Breast epithelium (tissue), 3 donors: ENCODE data around the gene GRIN1.

Source experiments
- POLR2A ChIP-seq: fragments of 450-650 bp; IDR thresholded peaks from one replicate; pipeline ENCODE4 v1.6.1; 2016; ENCODE audit warnings: antibody characterized with exemption, mild to moderate bottlenecking, moderate library complexity
- POLR2AphosphoS5 ChIP-seq, 3 donors: sonication (generic); formaldehyde crosslinking; IDR thresholded peaks; one replicate each; pipeline ENCODE4 v1.6.1; 2017; ENCODE audit warnings: antibody characterized with exemption in 3 of 3
- TF ChIP-seq, protein P1 (sequence below), 3 donors: fragments of 450-650 bp; IDR thresholded peaks; one replicate each; pipeline ENCODE4 v1.5.1; 2016 to 2017; ENCODE audit warnings: antibody characterized with exemption in 3 of 3, mild to moderate bottlenecking in 3 of 3, moderate library complexity in 3 of 3

DNA sequence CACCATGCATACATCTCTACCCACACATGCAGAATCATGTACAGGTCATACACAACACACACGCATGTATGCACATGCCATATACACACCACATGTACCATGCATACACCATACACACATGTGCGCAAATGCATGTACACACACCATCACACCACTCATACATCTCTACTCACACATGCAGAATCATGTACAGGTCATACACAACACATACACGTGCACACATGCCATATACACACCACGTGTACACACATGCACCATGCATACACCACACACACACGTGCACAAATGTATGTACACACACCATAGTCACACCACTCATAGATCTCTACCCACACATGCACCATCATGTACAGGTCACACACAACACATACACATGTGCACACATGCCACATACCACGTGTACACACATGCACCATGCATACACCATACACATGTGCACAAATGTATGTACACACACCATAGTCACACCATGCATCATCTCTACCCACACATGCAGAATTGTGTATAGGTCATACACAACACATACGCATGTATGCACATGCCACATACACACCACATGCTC is 14.0 kb downstream of the GRIN1 start:
- TF ChIP-seq, protein P1, sequence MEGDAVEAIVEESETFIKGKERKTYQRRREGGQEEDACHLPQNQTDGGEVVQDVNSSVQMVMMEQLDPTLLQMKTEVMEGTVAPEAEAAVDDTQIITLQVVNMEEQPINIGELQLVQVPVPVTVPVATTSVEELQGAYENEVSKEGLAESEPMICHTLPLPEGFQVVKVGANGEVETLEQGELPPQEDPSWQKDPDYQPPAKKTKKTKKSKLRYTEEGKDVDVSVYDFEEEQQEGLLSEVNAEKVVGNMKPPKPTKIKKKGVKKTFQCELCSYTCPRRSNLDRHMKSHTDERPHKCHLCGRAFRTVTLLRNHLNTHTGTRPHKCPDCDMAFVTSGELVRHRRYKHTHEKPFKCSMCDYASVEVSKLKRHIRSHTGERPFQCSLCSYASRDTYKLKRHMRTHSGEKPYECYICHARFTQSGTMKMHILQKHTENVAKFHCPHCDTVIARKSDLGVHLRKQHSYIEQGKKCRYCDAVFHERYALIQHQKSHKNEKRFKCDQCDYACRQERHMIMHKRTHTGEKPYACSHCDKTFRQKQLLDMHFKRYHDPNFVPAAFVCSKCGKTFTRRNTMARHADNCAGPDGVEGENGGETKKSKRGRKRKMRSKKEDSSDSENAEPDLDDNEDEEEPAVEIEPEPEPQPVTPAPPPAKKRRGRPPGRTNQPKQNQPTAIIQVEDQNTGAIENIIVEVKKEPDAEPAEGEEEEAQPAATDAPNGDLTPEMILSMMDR (IDR thresholded peaks at IDR 0.05) = no peak
- TF ChIP-seq POLR2AphosphoS5 (IDR thresholded peaks at IDR 0.05) (no peak), POLR2A (no peak)
